Anterior cingulate cortex (tissue), 58 donors: ENCODE measurements around the gene OSBPL8.
"Not testable (repeated sequence)": the region's sequence is repeated elsewhere in the genome, so short reads cannot be mapped to it uniquely, and the experiment has no call there.

Experiments
- DNase-seq, 58 donors: peaks; one replicate each; lab custom pipeline; 2025; lab: John Stamatoyannopoulos, UW

Gene OSBPL8

GRCh38 chr12:76376876-76377275 lies 182.7 kb downstream of the OSBPL8 start:
- not testable (repeated sequence) for DNase-seq

- no peak for DNase-seq
Measured at GRCh38 chr12:76375939-76376338, 183.6 kb downstream of the OSBPL8 start.

- no peak for DNase-seq
Measured at GRCh38 chr12:76375470-76375869, 184.1 kb downstream of the OSBPL8 start.

GRCh38 chr12:76374386-76375020 lies 185.1 kb downstream of the OSBPL8 start:
- no peak for DNase-seq

GRCh38 chr12:76368230-76368629 lies 191.3 kb downstream of the OSBPL8 start:
- no peak for DNase-seq

- no peak for DNase-seq
Measured at GRCh38 chr12:76366163-76366562, 193.4 kb downstream of the OSBPL8 start.

GRCh38 chr12:76364131-76364530 lies 195.4 kb downstream of the OSBPL8 start:
- DNase-seq, result not testable (repeated sequence)

GRCh38 chr12:76360316-76360715 lies 199.3 kb downstream of the OSBPL8 start:
- no peak for DNase-seq

GRCh38 chr12:76356071-76356470 lies 203.5 kb downstream of the OSBPL8 start:
- no peak for DNase-seq

GRCh38 chr12:76348079-76348901 lies 211.3 kb downstream of the OSBPL8 start, which contains the start of gene BBS10:
Gene BBS10 (minus strand): TSS chr12:76348415. CDS start chr12:76348358, 57 bp downstream.
- DNase-seq, result peak; percentile 37 to 96 (median 87)

GRCh38 chr12:76346798-76347420 lies 212.7 kb downstream of the OSBPL8 start:
- peak in 31 of 58 donors; percentile 1 to 71 (median 23) for DNase-seq

GRCh38 chr12:76346236-76346635 lies 213.3 kb downstream of the OSBPL8 start:
- DNase-seq, result no peak

GRCh38 chr12:76345569-76345968 lies 214.0 kb downstream of the OSBPL8 start:
- no peak for DNase-seq

- no peak for DNase-seq
Measured at GRCh38 chr12:76341436-76342030, 218.0 kb downstream of the OSBPL8 start.

- no peak for DNase-seq
Measured at GRCh38 chr12:76340680-76341435, 218.7 kb downstream of the OSBPL8 start.

- no peak for DNase-seq
Measured at GRCh38 chr12:76337583-76337982, 222.0 kb downstream of the OSBPL8 start.

GRCh38 chr12:76332606-76333005 lies 227.0 kb downstream of the OSBPL8 start:
- DNase-seq, result no peak

- no peak for DNase-seq
Measured at GRCh38 chr12:76329606-76330005, 230.0 kb downstream of the OSBPL8 start.

GRCh38 chr12:76329159-76329558 lies 230.4 kb downstream of the OSBPL8 start:
- no peak for DNase-seq
